GM23338 (cell line): ENCODE data around the gene STK38.

Source experiments
- CREB1 ChIP-seq: fragments of 250-450 bp; sonication (Bioruptor Pico); IDR thresholded peaks from 2 replicates; pipeline ENCODE4 v1.5.0; 2020; ENCODE audit warnings: low read depth, mild to moderate bottlenecking, moderate library complexity
- CTCF ChIP-seq, 2 experiments: fragments of 200-600 bp in 1 of 2; sonication (generic) in 1 of 2; conservative IDR thresholded peaks; 2 replicates each; pipeline versions ENCODE4 v1.5.1 to v1.6.1; 2016 to 2017; ENCODE audit warnings: antibody characterized with exemption in 2 of 2, low read depth in 2 of 2, mild to moderate bottlenecking in 2 of 2, moderate library complexity in 1 of 2
- ETS1 ChIP-seq: IDR thresholded peaks from 2 replicates; pipeline ENCODE4 v1.6.1; 2016; ENCODE audit warnings: antibody characterized with exemption
- EZH2 ChIP-seq: fragments of 200-600 bp; sonication (generic); IDR thresholded peaks from one replicate; pipeline ENCODE4 v1.8.0; 2017; ENCODE audit warnings: antibody characterized with exemption, mild to moderate bottlenecking, low read depth; ENCODE audit not compliant: unreplicated experiment
- EZH2phosphoT487 ChIP-seq: fragments of 200-600 bp; sonication (generic); IDR thresholded peaks from one replicate; pipeline ENCODE4 v1.8.1; 2018; ENCODE audit warnings: antibody characterized with exemption; ENCODE audit not compliant: unreplicated experiment
- JUNB ChIP-seq: IDR thresholded peaks from one replicate; pipeline ENCODE4 v1.6.1; 2016; ENCODE audit warnings: antibody characterized with exemption; ENCODE audit not compliant: unreplicated experiment
- POLR2AphosphoS5 ChIP-seq: IDR thresholded peaks from 2 replicates; pipeline ENCODE4 v1.6.1; 2016; ENCODE audit warnings: antibody characterized with exemption, low read depth
- STAT1 ChIP-seq: IDR thresholded peaks from one replicate; pipeline ENCODE4 v1.6.1; 2016; ENCODE audit warnings: antibody characterized with exemption; ENCODE audit not compliant: unreplicated experiment
- ZNF331 ChIP-seq: fragments of 250-450 bp; sonication (Bioruptor Pico); IDR thresholded peaks from 2 replicates; pipeline ENCODE4 v1.5.0; 2020; ENCODE audit warnings: low read depth, mild to moderate bottlenecking, moderate library complexity
- TF ChIP-seq, protein P1 (sequence below): fragments of 250-450 bp; sonication (Bioruptor Pico); IDR thresholded peaks from 2 replicates; pipeline ENCODE4 v1.5.0; 2020; ENCODE audit warnings: mild to moderate bottlenecking, moderate library complexity
- TF ChIP-seq, protein P2 (sequence below): IDR thresholded peaks from one replicate; pipeline ENCODE4 v1.6.1; 2018; ENCODE audit warnings: antibody characterized with exemption; ENCODE audit not compliant: unreplicated experiment

DNA sequence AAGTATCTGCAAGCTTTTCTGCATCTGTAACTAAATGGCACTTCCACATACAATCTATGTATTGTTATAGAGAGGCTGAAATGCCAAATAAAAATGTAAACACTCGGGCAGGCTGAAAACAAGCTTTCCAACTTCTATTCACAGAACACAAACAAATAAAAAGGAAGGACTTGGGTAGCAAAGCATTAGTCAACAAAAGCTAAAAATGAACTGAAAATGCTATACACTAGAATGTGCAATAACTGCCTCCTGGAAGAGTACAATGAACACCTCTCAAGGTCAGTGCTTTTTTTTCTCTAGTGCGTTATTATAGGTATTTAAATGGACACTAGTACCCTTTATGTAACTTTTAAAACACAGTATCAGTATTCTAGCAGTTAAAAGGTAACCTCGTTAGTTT is 31.4 kb downstream of the STK38 start:
- TF ChIP-seq EZH2phosphoT487 (no peak), CTCF (conservative IDR thresholded peaks at IDR 0.05; ENCODE audit: low read depth in 2 of 2) (no peak), POLR2AphosphoS5 (no peak), EZH2 (no peak), ETS1 (no peak), CREB1 (no peak), ZNF331 (no peak), STAT1 (no peak), JUNB (no peak)
- TF ChIP-seq, protein P1, sequence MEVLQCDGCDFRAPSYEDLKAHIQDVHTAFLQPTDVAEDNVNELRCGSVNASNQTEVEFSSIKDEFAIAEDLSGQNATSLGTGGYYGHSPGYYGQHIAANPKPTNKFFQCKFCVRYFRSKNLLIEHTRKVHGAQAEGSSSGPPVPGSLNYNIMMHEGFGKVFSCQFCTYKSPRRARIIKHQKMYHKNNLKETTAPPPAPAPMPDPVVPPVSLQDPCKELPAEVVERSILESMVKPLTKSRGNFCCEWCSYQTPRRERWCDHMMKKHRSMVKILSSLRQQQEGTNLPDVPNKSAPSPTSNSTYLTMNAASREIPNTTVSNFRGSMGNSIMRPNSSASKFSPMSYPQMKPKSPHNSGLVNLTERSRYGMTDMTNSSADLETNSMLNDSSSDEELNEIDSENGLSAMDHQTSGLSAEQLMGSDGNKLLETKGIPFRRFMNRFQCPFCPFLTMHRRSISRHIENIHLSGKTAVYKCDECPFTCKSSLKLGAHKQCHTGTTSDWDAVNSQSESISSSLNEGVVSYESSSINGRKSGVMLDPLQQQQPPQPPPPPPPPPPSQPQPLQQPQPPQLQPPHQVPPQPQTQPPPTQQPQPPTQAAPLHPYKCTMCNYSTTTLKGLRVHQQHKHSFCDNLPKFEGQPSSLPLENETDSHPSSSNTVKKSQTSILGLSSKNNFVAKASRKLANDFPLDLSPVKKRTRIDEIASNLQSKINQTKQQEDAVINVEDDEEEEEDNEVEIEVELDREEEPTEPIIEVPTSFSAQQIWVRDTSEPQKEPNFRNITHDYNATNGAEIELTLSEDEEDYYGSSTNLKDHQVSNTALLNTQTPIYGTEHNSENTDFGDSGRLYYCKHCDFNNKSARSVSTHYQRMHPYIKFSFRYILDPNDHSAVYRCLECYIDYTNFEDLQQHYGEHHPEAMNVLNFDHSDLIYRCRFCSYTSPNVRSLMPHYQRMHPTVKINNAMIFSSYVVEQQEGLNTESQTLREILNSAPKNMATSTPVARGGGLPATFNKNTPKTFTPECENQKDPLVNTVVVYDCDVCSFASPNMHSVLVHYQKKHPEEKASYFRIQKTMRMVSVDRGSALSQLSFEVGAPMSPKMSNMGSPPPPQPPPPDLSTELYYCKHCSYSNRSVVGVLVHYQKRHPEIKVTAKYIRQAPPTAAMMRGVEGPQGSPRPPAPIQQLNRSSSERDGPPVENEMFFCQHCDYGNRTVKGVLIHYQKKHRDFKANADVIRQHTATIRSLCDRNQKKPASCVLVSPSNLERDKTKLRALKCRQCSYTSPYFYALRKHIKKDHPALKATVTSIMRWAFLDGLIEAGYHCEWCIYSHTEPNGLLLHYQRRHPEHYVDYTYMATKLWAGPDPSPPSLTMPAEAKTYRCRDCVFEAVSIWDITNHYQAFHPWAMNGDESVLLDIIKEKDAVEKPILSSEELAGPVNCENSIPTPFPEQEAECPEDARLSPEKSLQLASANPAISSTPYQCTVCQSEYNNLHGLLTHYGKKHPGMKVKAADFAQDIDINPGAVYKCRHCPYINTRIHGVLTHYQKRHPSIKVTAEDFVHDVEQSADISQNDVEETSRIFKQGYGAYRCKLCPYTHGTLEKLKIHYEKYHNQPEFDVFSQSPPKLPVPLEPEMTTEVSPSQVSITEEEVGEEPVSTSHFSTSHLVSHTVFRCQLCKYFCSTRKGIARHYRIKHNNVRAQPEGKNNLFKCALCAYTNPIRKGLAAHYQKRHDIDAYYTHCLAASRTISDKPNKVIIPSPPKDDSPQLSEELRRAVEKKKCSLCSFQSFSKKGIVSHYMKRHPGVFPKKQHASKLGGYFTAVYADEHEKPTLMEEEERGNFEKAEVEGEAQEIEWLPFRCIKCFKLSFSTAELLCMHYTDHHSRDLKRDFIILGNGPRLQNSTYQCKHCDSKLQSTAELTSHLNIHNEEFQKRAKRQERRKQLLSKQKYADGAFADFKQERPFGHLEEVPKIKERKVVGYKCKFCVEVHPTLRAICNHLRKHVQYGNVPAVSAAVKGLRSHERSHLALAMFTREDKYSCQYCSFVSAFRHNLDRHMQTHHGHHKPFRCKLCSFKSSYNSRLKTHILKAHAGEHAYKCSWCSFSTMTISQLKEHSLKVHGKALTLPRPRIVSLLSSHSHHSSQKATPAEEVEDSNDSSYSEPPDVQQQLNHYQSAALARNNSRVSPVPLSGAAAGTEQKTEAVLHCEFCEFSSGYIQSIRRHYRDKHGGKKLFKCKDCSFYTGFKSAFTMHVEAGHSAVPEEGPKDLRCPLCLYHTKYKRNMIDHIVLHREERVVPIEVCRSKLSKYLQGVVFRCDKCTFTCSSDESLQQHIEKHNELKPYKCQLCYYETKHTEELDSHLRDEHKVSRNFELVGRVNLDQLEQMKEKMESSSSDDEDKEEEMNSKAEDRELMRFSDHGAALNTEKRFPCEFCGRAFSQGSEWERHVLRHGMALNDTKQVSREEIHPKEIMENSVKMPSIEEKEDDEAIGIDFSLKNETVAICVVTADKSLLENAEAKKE (CRISPR knock-in tag) = no peak
- TF ChIP-seq, protein P2, sequence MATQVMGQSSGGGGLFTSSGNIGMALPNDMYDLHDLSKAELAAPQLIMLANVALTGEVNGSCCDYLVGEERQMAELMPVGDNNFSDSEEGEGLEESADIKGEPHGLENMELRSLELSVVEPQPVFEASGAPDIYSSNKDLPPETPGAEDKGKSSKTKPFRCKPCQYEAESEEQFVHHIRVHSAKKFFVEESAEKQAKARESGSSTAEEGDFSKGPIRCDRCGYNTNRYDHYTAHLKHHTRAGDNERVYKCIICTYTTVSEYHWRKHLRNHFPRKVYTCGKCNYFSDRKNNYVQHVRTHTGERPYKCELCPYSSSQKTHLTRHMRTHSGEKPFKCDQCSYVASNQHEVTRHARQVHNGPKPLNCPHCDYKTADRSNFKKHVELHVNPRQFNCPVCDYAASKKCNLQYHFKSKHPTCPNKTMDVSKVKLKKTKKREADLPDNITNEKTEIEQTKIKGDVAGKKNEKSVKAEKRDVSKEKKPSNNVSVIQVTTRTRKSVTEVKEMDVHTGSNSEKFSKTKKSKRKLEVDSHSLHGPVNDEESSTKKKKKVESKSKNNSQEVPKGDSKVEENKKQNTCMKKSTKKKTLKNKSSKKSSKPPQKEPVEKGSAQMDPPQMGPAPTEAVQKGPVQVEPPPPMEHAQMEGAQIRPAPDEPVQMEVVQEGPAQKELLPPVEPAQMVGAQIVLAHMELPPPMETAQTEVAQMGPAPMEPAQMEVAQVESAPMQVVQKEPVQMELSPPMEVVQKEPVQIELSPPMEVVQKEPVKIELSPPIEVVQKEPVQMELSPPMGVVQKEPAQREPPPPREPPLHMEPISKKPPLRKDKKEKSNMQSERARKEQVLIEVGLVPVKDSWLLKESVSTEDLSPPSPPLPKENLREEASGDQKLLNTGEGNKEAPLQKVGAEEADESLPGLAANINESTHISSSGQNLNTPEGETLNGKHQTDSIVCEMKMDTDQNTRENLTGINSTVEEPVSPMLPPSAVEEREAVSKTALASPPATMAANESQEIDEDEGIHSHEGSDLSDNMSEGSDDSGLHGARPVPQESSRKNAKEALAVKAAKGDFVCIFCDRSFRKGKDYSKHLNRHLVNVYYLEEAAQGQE = no peak
